H9 (cell line): ENCODE results near the gene GJB6. TPM values are rescaled to one million over a fixed set of nuclear protein-coding genes. Genes with fewer than 3 reads are reported as not detected.

ENCODE experiments used
- DNase-seq: peaks from one replicate; pipeline ENCODE4 v3.0.0-alpha.2; 2017
- H2AFZ ChIP-seq: one replicate; pipeline ENCODE4 v1.6.1; 2013; ENCODE audit warnings: mild to moderate bottlenecking, low read length, control low read depth, moderate library complexity
- H2AK5ac ChIP-seq: 2 replicates; pipeline ENCODE4 v1.6.1; 2013; ENCODE audit warnings: low read length, control low read depth, mixed read lengths; ENCODE audit not compliant: insufficient read length
- H2BK120ac ChIP-seq: one replicate; pipeline ENCODE4 v1.6.1; 2013; ENCODE audit warnings: low read depth, mild to moderate bottlenecking, low read length, control low read depth, inconsistent platforms; ENCODE audit not compliant: poor library complexity, severe bottlenecking
- H2BK12ac ChIP-seq: 2 replicates; pipeline ENCODE4 v1.6.1; 2013; ENCODE audit warnings: low read length, control low read depth, mixed read lengths, low read depth; ENCODE audit not compliant: insufficient read length
- H2BK15ac ChIP-seq: 2 replicates; pipeline ENCODE4 v1.6.1; 2013; ENCODE audit warnings: low read depth, low read length, control low read depth
- H2BK20ac ChIP-seq: one replicate; pipeline ENCODE4 v1.6.1; 2013; ENCODE audit warnings: low read depth, mild to moderate bottlenecking, low read length, control low read depth, inconsistent platforms; ENCODE audit not compliant: poor library complexity, severe bottlenecking
- H2BK5ac ChIP-seq: 2 replicates; pipeline ENCODE4 v1.6.1; 2013; ENCODE audit warnings: low read length, control low read depth, mixed read lengths; ENCODE audit not compliant: insufficient read length
- H3K14ac ChIP-seq: 2 replicates; pipeline ENCODE4 v1.6.1; 2013; ENCODE audit warnings: low read length, control low read depth; ENCODE audit not compliant: insufficient read depth
- H3K18ac ChIP-seq: 2 replicates; pipeline ENCODE4 v1.6.1; 2013; ENCODE audit warnings: low read depth, mild to moderate bottlenecking, mixed read lengths, low read length, control low read depth; ENCODE audit not compliant: insufficient read length
- H3K23ac ChIP-seq: 2 replicates; pipeline ENCODE4 v1.6.1; 2013; ENCODE audit warnings: low read length, control low read depth, mixed read lengths, low read depth; ENCODE audit not compliant: insufficient read length
- H3K23me2 ChIP-seq: 2 replicates; pipeline ENCODE4 v1.6.1; 2013; ENCODE audit warnings: low read depth, mild to moderate bottlenecking, mixed read lengths, low read length, control low read depth; ENCODE audit not compliant: insufficient read length, poor library complexity, severe bottlenecking
- H3K27ac ChIP-seq: 2 replicates; pipeline ENCODE4 v1.5.1; 2013; ENCODE audit warnings: low read length, control low read depth, mixed read lengths, low read depth; ENCODE audit not compliant: insufficient read length
- H3K27me3 ChIP-seq: 2 replicates; pipeline ENCODE4 v1.6.1; 2013; ENCODE audit warnings: low read length, control low read depth, inconsistent platforms; ENCODE audit not compliant: insufficient read depth
- H3K4ac ChIP-seq: 2 replicates; pipeline ENCODE4 v1.6.1; 2013; ENCODE audit warnings: low read depth, mild to moderate bottlenecking, control low read depth, inconsistent platforms, low read length, moderate library complexity
- H3K4me1 ChIP-seq: 2 replicates; pipeline ENCODE4 v1.6.1; 2013; ENCODE audit warnings: low read length, control low read depth, inconsistent platforms; ENCODE audit not compliant: insufficient read depth
- H3K4me2 ChIP-seq: 2 replicates; pipeline ENCODE4 v1.6.1; 2013; ENCODE audit warnings: low read length, control low read depth, mixed read lengths; ENCODE audit not compliant: insufficient read length, insufficient read depth
- H3K56ac ChIP-seq: 2 replicates; pipeline ENCODE4 v1.6.1; 2013; ENCODE audit warnings: low read depth, mild to moderate bottlenecking, mixed read lengths, low read length, control low read depth; ENCODE audit not compliant: insufficient read length
- H3K79me1 ChIP-seq: 2 replicates; pipeline ENCODE4 v1.6.1; 2013; ENCODE audit warnings: low read depth, mild to moderate bottlenecking, moderate library complexity, low read length, control low read depth, inconsistent platforms; ENCODE audit not compliant: insufficient read depth, poor library complexity, severe bottlenecking
- H3K79me2 ChIP-seq: 2 replicates; pipeline ENCODE4 v1.6.1; 2013; ENCODE audit warnings: low read length, control low read depth, inconsistent platforms; ENCODE audit not compliant: insufficient read depth
- H3K9ac ChIP-seq: 2 replicates; pipeline ENCODE4 v1.6.1; 2013; ENCODE audit warnings: low read length, control low read depth, mixed read lengths; ENCODE audit not compliant: insufficient read length; ENCODE audit errors: extremely low read depth
- H3K9me3 ChIP-seq: one replicate; pipeline ENCODE4 v1.6.1; 2013; ENCODE audit warnings: low read depth, low read length, inconsistent platforms; ENCODE audit not compliant: control insufficient read depth
- H3T11ph ChIP-seq: one replicate; pipeline ENCODE4 v1.6.1; 2013; ENCODE audit warnings: mild to moderate bottlenecking, low read length, control low read depth, inconsistent platforms
- H4K20me1 ChIP-seq: one replicate; pipeline ENCODE4 v1.6.1; 2013; ENCODE audit not compliant: control insufficient read depth, insufficient read length, insufficient read depth
- H4K5ac ChIP-seq: 2 replicates; pipeline ENCODE4 v1.6.1; 2013; ENCODE audit warnings: low read depth, mild to moderate bottlenecking, mixed read lengths, low read length, control low read depth; ENCODE audit not compliant: insufficient read length
- H4K8ac ChIP-seq: replicated peaks from 2 replicates; pipeline ENCODE4 v1.6.1; 2013; ENCODE audit warnings: low read length, control low read depth, mixed read lengths, low read depth; ENCODE audit not compliant: insufficient read length
- H4K91ac ChIP-seq: 2 replicates; pipeline ENCODE4 v1.6.1; 2013; ENCODE audit warnings: low read depth, mild to moderate bottlenecking, moderate library complexity, mixed read lengths, low read length, control low read depth; ENCODE audit not compliant: insufficient read length
- H3K27ac Mint-ChIP-seq, 3 experiments: 2 replicates in 2 of 3; 3 replicates in 1 of 3; pipeline ENCODE4 v1.8.0; 2020 to 2021; ENCODE audit warnings: mixed read lengths in 3 of 3, mild to moderate bottlenecking in 1 of 3, moderate library complexity in 1 of 3
- H3K27me3 Mint-ChIP-seq: 2 replicates; pipeline ENCODE4 v1.8.0; 2021; ENCODE audit warnings: low read depth, mild to moderate bottlenecking, moderate library complexity, mixed read lengths
- H3K36me3 Mint-ChIP-seq, 3 experiments: 2 replicates in 2 of 3; 3 replicates in 1 of 3; pipeline ENCODE4 v1.8.0; 2020 to 2021; ENCODE audit warnings: low read depth in 3 of 3, mixed read lengths in 3 of 3; ENCODE audit not compliant: insufficient read depth in 1 of 3
- H3K4me1 Mint-ChIP-seq, 2 experiments: 2 replicates each; pipeline ENCODE4 v1.8.0; 2020; ENCODE audit warnings: mixed read lengths in 2 of 2
- H3K4me3 Mint-ChIP-seq, 2 experiments: 2 replicates in 1 of 2; 3 replicates in 1 of 2; pipeline ENCODE4 v1.8.0; 2020 to 2021; ENCODE audit warnings: mild to moderate bottlenecking in 2 of 2, mixed read lengths in 2 of 2, moderate library complexity in 1 of 2
- H3K9me3 Mint-ChIP-seq, 2 experiments: 2 replicates in 1 of 2; 3 replicates in 1 of 2; pipeline ENCODE4 v1.8.0; 2020; ENCODE audit warnings: mild to moderate bottlenecking in 2 of 2, mixed read lengths in 2 of 2, moderate library complexity in 1 of 2
- WGBS: extraction: QIAGEN DNeasy Blood & Tissue Kit; methylation state at CpG from one replicate; pipeline ENCODE4 v1.1.7; 2013; ENCODE audit warnings: missing lambda C conversion rate, low lambda C conversion rate, mixed read lengths; ENCODE audit not compliant: insufficient read length; ENCODE audit errors: extremely low coverage; 5-methylcytosine and 5-hydroxymethylcytosine counted together
- total RNA-seq: library from RNA; stranded (reverse); gene quantifications from 2 replicates; pipeline ENCODE4 v1.2.1, GENCODE V29; 2021
- TF ChIP-seq, protein P1 (sequence below): fragments of 200-600 bp; sonication (generic); conservative IDR thresholded peaks from 3 replicates; pipeline ENCODE4 v1.8.0; 2021; ENCODE audit warnings: antibody characterized with exemption, mild to moderate bottlenecking

GJB6 gene
- total RNA-seq, 1 experiment from 2014 or later, result not detected

DNA sequence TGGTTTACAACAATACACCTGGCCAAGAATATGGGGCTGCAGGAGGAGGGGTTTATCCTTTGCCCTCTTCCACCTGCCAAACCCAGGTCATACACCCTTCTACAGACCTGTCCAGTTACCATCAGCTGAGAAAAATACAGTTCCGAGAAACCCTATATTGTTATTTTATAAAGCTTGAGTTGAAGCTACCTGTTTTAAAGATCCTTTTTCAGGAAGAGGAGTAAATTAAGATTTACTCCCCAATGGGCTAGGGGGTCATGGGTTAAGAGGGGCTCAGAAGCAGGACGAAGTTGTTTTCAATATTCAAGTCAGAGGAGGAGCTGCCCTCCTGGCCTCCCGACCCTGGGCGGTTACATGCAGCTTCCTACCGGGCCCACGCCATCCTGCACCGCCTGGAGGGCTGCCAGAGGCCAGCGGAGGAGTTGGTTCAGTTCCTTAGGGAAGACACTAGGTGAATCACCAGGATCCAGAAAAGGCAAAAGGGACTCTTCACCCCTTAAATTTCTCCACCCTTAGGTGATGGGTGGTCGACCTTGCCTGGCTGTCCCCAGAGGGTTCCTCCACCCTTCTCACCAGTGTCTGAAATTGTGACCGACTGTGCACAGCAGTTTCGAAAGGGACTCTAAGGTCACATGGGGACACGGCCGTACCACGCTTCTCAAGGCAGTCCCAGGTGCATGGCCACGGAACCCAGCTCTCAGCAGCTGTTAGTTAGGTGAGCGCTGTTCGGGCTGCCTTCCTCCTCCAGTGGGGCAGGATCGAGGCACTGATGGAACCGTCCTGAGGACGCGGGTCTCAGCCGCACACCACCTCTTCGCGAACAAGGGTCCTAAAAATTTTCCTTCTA is 40.6 kb downstream of the GJB6 start:
- Mint-ChIP-seq H3K27ac (no peak overlapping the region), H3K9me3 (0 out of 5 replicates have a peak, but pooled peaks cover 0 to 2% of the 10 kb centered on the region in 2 experiments), H3K4me1 (peaks cover 11 to 25% of the 10 kb centered on the region in 2 experiments), H3K27me3 (peaks cover 87% of the 10 kb centered on the region), H3K36me3 (no peaks in the 10 kb centered on the region), H3K4me3 (peak overlapping the region; percentile 58 to 77)
- H2AFZ ChIP-seq, result no peak overlapping the region
- no peak overlapping the region for H2BK120ac ChIP-seq
- no peak overlapping the region for H3K4ac ChIP-seq
- no peak for DNase-seq
- no peak overlapping the region for H3K18ac ChIP-seq
- WGBS, result no CpG with 5 or more reads among the region's 24 CpGs
- H3K23ac ChIP-seq, result no peak overlapping the region
- H3K79me2 ChIP-seq, result no peaks in the 10 kb centered on the region
- no peaks in the 10 kb centered on the region for H3K9me3 ChIP-seq
- H3K23me2 ChIP-seq, result peaks cover 18% of the 10 kb centered on the region
- H4K20me1 ChIP-seq, result peaks cover 2% of the 10 kb centered on the region
- H3K9ac ChIP-seq, result no peak overlapping the region
- no peak overlapping the region for H4K91ac ChIP-seq
- H4K5ac ChIP-seq, result no peak overlapping the region
- no peak overlapping the region for H3K56ac ChIP-seq
- H3K79me1 ChIP-seq, result no peaks in the 10 kb centered on the region
- no peak overlapping the region for H3K14ac ChIP-seq
- peaks cover 51% of the 10 kb centered on the region for H3K27me3 ChIP-seq
- H2BK15ac ChIP-seq, result no peak overlapping the region
- no peak overlapping the region for H2AK5ac ChIP-seq
- H3K4me2 ChIP-seq, result peak overlapping the region; percentile 55
- TF ChIP-seq, protein P1, sequence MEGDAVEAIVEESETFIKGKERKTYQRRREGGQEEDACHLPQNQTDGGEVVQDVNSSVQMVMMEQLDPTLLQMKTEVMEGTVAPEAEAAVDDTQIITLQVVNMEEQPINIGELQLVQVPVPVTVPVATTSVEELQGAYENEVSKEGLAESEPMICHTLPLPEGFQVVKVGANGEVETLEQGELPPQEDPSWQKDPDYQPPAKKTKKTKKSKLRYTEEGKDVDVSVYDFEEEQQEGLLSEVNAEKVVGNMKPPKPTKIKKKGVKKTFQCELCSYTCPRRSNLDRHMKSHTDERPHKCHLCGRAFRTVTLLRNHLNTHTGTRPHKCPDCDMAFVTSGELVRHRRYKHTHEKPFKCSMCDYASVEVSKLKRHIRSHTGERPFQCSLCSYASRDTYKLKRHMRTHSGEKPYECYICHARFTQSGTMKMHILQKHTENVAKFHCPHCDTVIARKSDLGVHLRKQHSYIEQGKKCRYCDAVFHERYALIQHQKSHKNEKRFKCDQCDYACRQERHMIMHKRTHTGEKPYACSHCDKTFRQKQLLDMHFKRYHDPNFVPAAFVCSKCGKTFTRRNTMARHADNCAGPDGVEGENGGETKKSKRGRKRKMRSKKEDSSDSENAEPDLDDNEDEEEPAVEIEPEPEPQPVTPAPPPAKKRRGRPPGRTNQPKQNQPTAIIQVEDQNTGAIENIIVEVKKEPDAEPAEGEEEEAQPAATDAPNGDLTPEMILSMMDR, result no peak
- H3K27ac ChIP-seq, result no peak overlapping the region
- H2BK12ac ChIP-seq, result no peak overlapping the region
- H2BK5ac ChIP-seq, result no peak overlapping the region
- H4K8ac ChIP-seq, result no peak overlapping the region
- H2BK20ac ChIP-seq, result no peak overlapping the region
- no peaks in the 10 kb centered on the region for H3K4me1 ChIP-seq
- H3T11ph ChIP-seq, result no peak overlapping the region
